Neuronal stem cell (in vitro differentiated cells): ENCODE data around the gene ISG15.
"Not testable (repeated sequence)": the region's sequence is repeated elsewhere in the genome, so short reads cannot be mapped to it uniquely, and the experiment has no call there.

Experiments
- DNase-seq: peaks from one replicate; pipeline ENCODE4 v3.0.0-alpha.2; 2013; ENCODE audit warnings: low spot score
- H2AFZ ChIP-seq: one replicate; pipeline ENCODE4 v1.6.1; 2013; ENCODE audit warnings: mild to moderate bottlenecking, low read length, inconsistent platforms
- H2AK5ac ChIP-seq: 2 replicates; pipeline ENCODE4 v1.6.1; 2013; ENCODE audit warnings: low read depth, mild to moderate bottlenecking, inconsistent platforms, low read length, moderate library complexity, mixed read lengths
- H2BK120ac ChIP-seq: 2 replicates; pipeline ENCODE4 v1.6.1; 2013; ENCODE audit warnings: low read depth, mild to moderate bottlenecking, inconsistent platforms, low read length, moderate library complexity, mixed read lengths
- H2BK12ac ChIP-seq: one replicate; pipeline ENCODE4 v1.6.1; 2013; ENCODE audit warnings: low read length, inconsistent platforms
- H2BK15ac ChIP-seq: 2 replicates; pipeline ENCODE4 v1.6.1; 2013; ENCODE audit warnings: mild to moderate bottlenecking, low read length, inconsistent platforms, mixed read lengths
- H2BK5ac ChIP-seq: one replicate; pipeline ENCODE4 v1.6.1; 2013; ENCODE audit warnings: inconsistent platforms, mild to moderate bottlenecking, low read length, moderate library complexity
- H3K14ac ChIP-seq: one replicate; pipeline ENCODE4 v1.6.1; 2013; ENCODE audit warnings: low read length, inconsistent platforms
- H3K18ac ChIP-seq: 2 replicates; pipeline ENCODE4 v1.6.1; 2013; ENCODE audit warnings: low read length, inconsistent platforms
- H3K23ac ChIP-seq: 2 replicates; pipeline ENCODE4 v1.6.1; 2013; ENCODE audit warnings: low read depth, mild to moderate bottlenecking, mixed read lengths, low read length, inconsistent platforms; ENCODE audit not compliant: poor library complexity
- H3K27ac ChIP-seq: replicated peaks from 3 replicates; pipeline ENCODE4 v1.5.1; 2013; ENCODE audit warnings: low read length, inconsistent platforms
- H3K27me3 ChIP-seq, 3 experiments: 2 replicates each; pipeline ENCODE4 v1.6.1; 2013; ENCODE audit warnings: low read length in 3 of 3, mild to moderate bottlenecking in 2 of 3, inconsistent platforms in 1 of 3, low read depth in 1 of 3, mixed read lengths in 1 of 3, moderate library complexity in 1 of 3; ENCODE audit not compliant: control insufficient read depth in 3 of 3, insufficient read depth in 3 of 3
- H3K36me3 ChIP-seq, 2 donors: replicated peaks in 1 of 2; 2 replicates each; pipeline ENCODE4 v1.6.1; 2013; ENCODE audit warnings: low read length in 2 of 2; ENCODE audit not compliant: control insufficient read depth in 2 of 2, insufficient read depth in 2 of 2
- H3K4ac ChIP-seq: 2 replicates; pipeline ENCODE4 v1.6.1; 2013; ENCODE audit warnings: inconsistent platforms, mild to moderate bottlenecking, low read length, moderate library complexity
- H3K4me1 ChIP-seq, 2 donors: 1 replicate in 1 of 2; 2 replicates in 1 of 2; pipeline ENCODE4 v1.6.1; 2013; ENCODE audit warnings: low read length in 2 of 2, low read depth in 1 of 2; ENCODE audit not compliant: control insufficient read depth in 2 of 2, insufficient read depth in 1 of 2
- H3K4me2 ChIP-seq: one replicate; pipeline ENCODE4 v1.6.1; 2013; ENCODE audit warnings: mild to moderate bottlenecking, low read length, inconsistent platforms; ENCODE audit not compliant: insufficient read depth, poor library complexity, severe bottlenecking
- H3K4me3 ChIP-seq, 2 donors: 2 replicates each; pipeline ENCODE4 v1.5.1; 2013; ENCODE audit warnings: low read length in 2 of 2, mild to moderate bottlenecking in 2 of 2, inconsistent platforms in 1 of 2, moderate library complexity in 1 of 2
- H3K79me1 ChIP-seq: one replicate; pipeline ENCODE4 v1.6.1; 2013; ENCODE audit warnings: low read depth, mild to moderate bottlenecking, inconsistent platforms, low read length, moderate library complexity
- H3K9ac ChIP-seq: one replicate; pipeline ENCODE4 v1.6.1; 2013; ENCODE audit warnings: mild to moderate bottlenecking, low read depth, low read length, inconsistent platforms; ENCODE audit not compliant: poor library complexity
- H3K9me3 ChIP-seq, 2 donors: replicated peaks in 1 of 2; 2 replicates each; pipeline versions ENCODE3 to v1.6.1; 2013; ENCODE audit warnings: low read length in 2 of 2, mild to moderate bottlenecking in 2 of 2, inconsistent platforms in 1 of 2, low read depth in 1 of 2, mixed read lengths in 1 of 2, moderate library complexity in 1 of 2; ENCODE audit not compliant: control insufficient read depth in 2 of 2, insufficient read depth in 1 of 2
- H4K8ac ChIP-seq: one replicate; pipeline ENCODE4 v1.6.1; 2013; ENCODE audit warnings: low read depth, mild to moderate bottlenecking, inconsistent platforms, low read length, moderate library complexity
- H4K91ac ChIP-seq: one replicate; pipeline ENCODE4 v1.6.1; 2013; ENCODE audit warnings: low read length, low read depth, mild to moderate bottlenecking, inconsistent platforms; ENCODE audit not compliant: poor library complexity
- WGBS, 2 donors: extraction: QIAGEN DNeasy Blood & Tissue Kit; methylation state at CpG; one replicate each; pipeline ENCODE4 v1.1.7; 2013; ENCODE audit warnings: missing lambda C conversion rate in 2 of 2, mixed read lengths in 1 of 2; ENCODE audit not compliant: insufficient read length in 2 of 2, insufficient replicate concordance in 1 of 2; ENCODE audit errors: extremely low coverage in 2 of 2; 5-methylcytosine and 5-hydroxymethylcytosine counted together

Gene ISG15

DNA sequence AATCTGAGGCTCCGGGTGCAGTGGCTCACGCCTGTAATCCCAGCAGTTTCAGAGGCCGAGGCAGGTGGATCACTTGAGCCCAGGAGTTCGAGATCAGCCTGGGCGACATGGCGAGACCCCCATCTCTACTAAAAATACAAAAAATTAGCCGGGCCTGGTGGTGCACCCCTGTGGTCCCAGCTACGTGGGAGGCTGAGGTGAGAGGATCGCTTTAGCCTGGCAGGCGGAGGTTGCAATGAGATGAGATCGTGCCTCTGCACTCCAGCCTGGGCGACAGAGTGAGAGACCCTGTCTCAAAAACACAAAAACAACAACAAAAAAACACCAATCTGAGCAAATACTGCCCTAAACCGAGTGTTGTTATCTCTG lies 577 bp upstream of the ISG15 start:
- not testable (repeated sequence) for H2BK12ac ChIP-seq, H3K9me3 ChIP-seq, H3K36me3 ChIP-seq, H3K4ac ChIP-seq, H3K23ac ChIP-seq, H2AK5ac ChIP-seq, H3K4me2 ChIP-seq, H4K8ac ChIP-seq, H2BK5ac ChIP-seq, H4K91ac ChIP-seq, H3K18ac ChIP-seq, H3K79me1 ChIP-seq, H2BK120ac ChIP-seq, DNase-seq, H3K27me3 ChIP-seq, H3K14ac ChIP-seq, H2BK15ac ChIP-seq, H3K27ac ChIP-seq, H3K9ac ChIP-seq
- no CpG with 5 or more reads among the region's 13 CpGs for WGBS, 2 donors
- Histone ChIP-seq H3K4me1 (peaks cover 13% of the 10 kb centered on the region in 2 donors), H3K4me3 (peak overlapping the region in 1 of 2 donors; percentile 55), H2AFZ (peak overlapping the region; percentile 85)

DNA sequence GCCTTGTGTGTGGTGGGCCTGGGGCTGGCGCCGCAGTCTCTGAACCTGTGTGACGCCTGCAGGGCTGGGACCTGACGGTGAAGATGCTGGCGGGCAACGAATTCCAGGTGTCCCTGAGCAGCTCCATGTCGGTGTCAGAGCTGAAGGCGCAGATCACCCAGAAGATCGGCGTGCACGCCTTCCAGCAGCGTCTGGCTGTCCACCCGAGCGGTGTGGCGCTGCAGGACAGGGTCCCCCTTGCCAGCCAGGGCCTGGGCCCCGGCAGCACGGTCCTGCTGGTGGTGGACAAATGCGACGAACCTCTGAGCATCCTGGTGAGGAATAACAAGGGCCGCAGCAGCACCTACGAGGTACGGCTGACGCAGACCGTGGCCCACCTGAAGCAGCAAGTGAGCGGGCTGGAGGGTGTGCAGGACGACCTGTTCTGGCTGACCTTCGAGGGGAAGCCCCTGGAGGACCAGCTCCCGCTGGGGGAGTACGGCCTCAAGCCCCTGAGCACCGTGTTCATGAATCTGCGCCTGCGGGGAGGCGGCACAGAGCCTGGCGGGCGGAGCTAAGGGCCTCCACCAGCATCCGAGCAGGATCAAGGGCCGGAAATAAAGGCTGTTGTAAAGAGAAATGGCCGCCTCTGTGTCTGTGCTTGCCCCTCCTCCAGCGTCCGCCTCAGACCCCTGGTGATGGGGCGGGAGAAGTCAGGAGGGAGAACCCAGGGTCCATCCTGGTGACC lies 788 bp downstream of the ISG15 start:
- Histone ChIP-seq H2BK15ac (peak overlapping the region; percentile 92), H3K4me1 (peaks cover 13% of the 10 kb centered on the region in 2 donors), H3K4me2 (peak overlapping the region; percentile 79), H3K4me3 (peak overlapping the region; percentile 55 to 82), H2BK12ac (peak overlapping the region; percentile 35), H2AK5ac (peak overlapping the region; percentile 90), H2AFZ (peak overlapping the region; percentile 85), H3K4ac (peak overlapping the region; percentile 32), H3K18ac (peak overlapping the region; percentile 95), H3K9ac (peak overlapping the region; percentile 65), H3K27ac (no peak overlapping the region), H4K8ac (peak overlapping the region; percentile 72), H3K9me3 (peaks cover 0 to 5% of the 10 kb centered on the region in 2 donors), H3K79me1 (peaks cover 4% of the 10 kb centered on the region), H3K27me3 (peaks cover 0 to 5% (median 0%) of the 10 kb centered on the region in 3 experiments), H2BK5ac (peak overlapping the region; percentile 21), H3K23ac (peak overlapping the region; percentile 67), H3K36me3 (no peaks in the 10 kb centered on the region), H4K91ac (peak overlapping the region; percentile 96), H2BK120ac (peak overlapping the region; percentile 88), H3K14ac (peak overlapping the region; percentile 91)
- no peak for DNase-seq
- WGBS, 2 donors = no CpG with 5 or more reads among the region's 41 CpGs

DNA sequence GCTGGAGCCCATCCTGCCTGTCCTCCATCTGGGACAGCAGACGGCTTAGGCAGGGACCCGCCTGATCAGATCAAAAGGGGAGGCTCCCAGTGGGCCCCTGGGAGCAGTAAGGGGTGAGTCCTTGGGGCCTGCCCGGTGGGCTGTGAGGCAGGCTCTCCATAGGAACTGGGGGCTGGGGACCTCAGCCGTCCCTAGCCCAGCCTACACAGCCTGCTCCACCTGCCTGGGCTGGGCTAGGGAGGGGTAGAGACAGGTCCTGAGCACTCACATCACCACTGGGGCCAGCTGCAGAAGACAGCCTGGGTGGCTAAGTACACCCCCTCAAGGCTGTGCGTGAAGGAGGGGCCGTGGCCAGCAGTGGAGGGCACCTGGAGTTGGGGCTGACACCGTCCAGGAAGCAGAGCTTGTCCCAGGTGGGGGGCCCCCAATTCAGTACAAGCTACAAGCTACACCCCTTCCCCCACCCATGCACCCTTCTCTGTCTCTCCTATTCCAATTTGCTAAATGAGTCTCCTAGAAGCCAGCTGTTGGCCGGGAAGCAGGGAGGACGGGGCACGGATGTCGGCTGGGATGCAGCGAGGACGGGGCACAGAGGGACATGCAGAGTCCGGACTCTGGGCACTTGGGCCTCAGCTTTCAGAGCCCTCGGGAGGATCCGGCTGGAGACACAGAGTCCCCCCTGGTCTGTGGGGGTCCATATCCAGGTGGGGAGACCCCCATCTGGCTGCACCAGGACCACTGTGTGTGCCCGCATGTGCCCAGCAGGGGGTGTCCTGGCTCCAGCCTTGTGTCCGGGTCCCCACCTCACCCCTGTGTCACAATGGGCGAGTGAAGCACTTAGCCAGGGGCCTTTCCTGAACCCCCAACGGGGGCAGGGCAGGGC lies 1.7 kb downstream of the ISG15 start:
- Histone ChIP-seq H3K4me1 (peaks cover 13% of the 10 kb centered on the region in 2 donors), H3K4ac (no peak overlapping the region), H3K23ac (no peak overlapping the region), H3K14ac (no peak overlapping the region), H2BK120ac (no peak overlapping the region), H3K9ac (no peak overlapping the region), H3K36me3 (no peaks in the 10 kb centered on the region), H2AK5ac (peak overlapping the region; percentile 90), H3K4me3 (no peak overlapping the region), H3K27ac (no peak overlapping the region), H4K8ac (no peak overlapping the region), H2BK12ac (peak overlapping the region; percentile 43), H2BK15ac (peak overlapping the region; percentile 92), H3K4me2 (no peak overlapping the region), H3K79me1 (peaks cover 5% of the 10 kb centered on the region), H3K18ac (peak overlapping the region; percentile 82), H4K91ac (peak overlapping the region; percentile 1), H3K27me3 (peaks cover 0 to 5% (median 0%) of the 10 kb centered on the region in 3 experiments), H2BK5ac (no peak overlapping the region), H2AFZ (no peak overlapping the region), H3K9me3 (peaks cover 0 to 5% of the 10 kb centered on the region in 2 donors)
- no peak for DNase-seq
- no CpG with 5 or more reads among the region's 20 CpGs for WGBS, 2 donors
